Loucy (cell line): ENCODE data around the gene ANO8.

Source experiments
- CTCF ChIP-seq: fragments of 200-600 bp; sonication (generic); conservative IDR thresholded peaks from 2 replicates; pipeline ENCODE4 v1.5.1; 2014; ENCODE audit warnings: mild to moderate bottlenecking, antibody characterized with exemption, low read length
- EZH2phosphoT487 ChIP-seq: fragments of 200-600 bp; IDR thresholded peaks from 2 replicates; pipeline ENCODE4 v1.6.1; 2018; ENCODE audit warnings: antibody characterized with exemption, mild to moderate bottlenecking, moderate library complexity, borderline replicate concordance

- TF ChIP-seq CTCF (no peak), EZH2phosphoT487 (no peak)
Measured at GRCh38 chr19:17359905-17360800, 25.5 kb upstream of the ANO8 start.
